MCF 10A (cell line): ENCODE measurements around the gene CA14. TPM values are rescaled to one million over a fixed set of nuclear protein-coding genes. Genes with fewer than 3 reads are reported as not detected.
A peak's percentile ranks its signal among the peaks of the same experiment; 100 is the strongest.

Experiments
- BruUV-seq: library from RNA; stranded (reverse); fragments of 400-500 nt; replicated peaks from 2 replicates; lab custom pipeline; 2021; lab: Mats Ljungman, UMichigan
- CTCF ChIA-PET: fragments of 300-600 bp; sonication (Branson Sonifier 250); formaldehyde crosslinking; extraction: SDS; loops from one replicate; lab custom pipeline; 2021; ENCODE audit warnings: antibody characterized with exemption, inconsistent platforms; lab: Yijun Ruan, JAX
- POLR2A ChIA-PET: fragments of 300-600, 350-650 bp; sonication (Branson Sonifier 250); formaldehyde crosslinking; extraction: SDS; loops from one replicate; lab custom pipeline; 2020; ENCODE audit warnings: antibody characterized with exemption, inconsistent platforms; lab: Yijun Ruan, JAX
- DNase-seq: peaks from one replicate; pipeline ENCODE4 v3.0.0-alpha.2; 2018; ENCODE audit not compliant: unreplicated experiment
- H3K27ac Mint-ChIP-seq: one replicate; pipeline ENCODE4 v1.8.0; 2022; ENCODE audit warnings: mild to moderate bottlenecking, low read depth, mixed read lengths; ENCODE audit not compliant: unreplicated experiment
- H3K27me3 Mint-ChIP-seq: one replicate; pipeline ENCODE4 v1.8.0; 2022; ENCODE audit warnings: mixed read lengths; ENCODE audit not compliant: insufficient read depth, unreplicated experiment
- H3K36me3 Mint-ChIP-seq: one replicate; pipeline ENCODE4 v1.8.0; 2022; ENCODE audit warnings: mild to moderate bottlenecking, moderate library complexity, mixed read lengths; ENCODE audit not compliant: insufficient read depth, unreplicated experiment
- H3K4me1 Mint-ChIP-seq: one replicate; pipeline ENCODE4 v1.8.0; 2022; ENCODE audit warnings: mixed read lengths; ENCODE audit not compliant: insufficient read depth, unreplicated experiment
- H3K4me3 Mint-ChIP-seq: one replicate; pipeline ENCODE4 v1.8.0; 2022; ENCODE audit warnings: mild to moderate bottlenecking, moderate library complexity, mixed read lengths; ENCODE audit not compliant: unreplicated experiment
- H3K9me3 Mint-ChIP-seq: one replicate; pipeline ENCODE4 v1.8.0; 2022; ENCODE audit warnings: mixed read lengths; ENCODE audit not compliant: unreplicated experiment
- CTCF ChIP-seq: fragments of 200-600 bp; IDR thresholded peaks from one replicate; pipeline ENCODE4 v1.8.0; 2022; ENCODE audit warnings: antibody characterized with exemption, mild to moderate bottlenecking; ENCODE audit not compliant: unreplicated experiment
- intact Hi-C: fragments of 100-400 bp; cut with micrococcal nuclease; formaldehyde crosslinking; loops from 2 replicates; pipeline ENCODE4 v1.14.1; 2022
- total RNA-seq: library from RNA; stranded (reverse); gene quantifications from 2 replicates; pipeline ENCODE4 v1.2.3, GENCODE V29; 2022

Gene CA14
- total RNA-seq, 1 experiment from 2014 or later: 0.26 TPM

GRCh38 chr1:150263549-150263948, 6.0 kb downstream of the CA14 start:
- CTCF ChIA-PET: interaction anchor here (12.7 kb wide), 1 partner anchor 16 kb away, joined by 215 read pairs; the partner anchor contains the start of gene CIART
- TF ChIP-seq CTCF: no peak
- DNase-seq: no peak
- no peak overlapping the region for H3K4me3 Mint-ChIP-seq
- POLR2A ChIA-PET: interaction anchor here (0.7 to 11.7 kb wide), 5 partner anchors 9 to 106 kb away, joined by 3 to 239 read pairs (median 6); partner anchors contain the start of genes C1orf54 and CIART
- peaks cover 50% of the 10 kb centered on the region for H3K4me1 Mint-ChIP-seq
- H3K27ac Mint-ChIP-seq: peak overlapping the region; percentile 11
- H3K27me3 Mint-ChIP-seq: no peaks in the 10 kb centered on the region
- H3K9me3 Mint-ChIP-seq: no peaks in the 10 kb centered on the region
- no TSS peak for BruUV-seq
- intact Hi-C loops: no loop called here
- H3K36me3 Mint-ChIP-seq: peaks cover 33% of the 10 kb centered on the region

- Mint-ChIP-seq H3K4me3 (peak overlapping the region; percentile 81), H3K27me3 (no peaks in the 10 kb centered on the region), H3K4me1 (peaks cover 33% of the 10 kb centered on the region), H3K27ac (peak overlapping the region; percentile 83), H3K9me3 (no peaks in the 10 kb centered on the region), H3K36me3 (peaks cover 33% of the 10 kb centered on the region)
- no peak for DNase-seq
- ChIA-PET CTCF (interaction anchor here (0.5 to 4.6 kb wide), 3 partner anchors 12 to 376 kb away, joined by 3 to 47 read pairs (median 4); partner anchors contain the start of gene CA14), POLR2A (interaction anchor here (0.6 to 6.3 kb wide), 5 partner anchors 10 to 477 kb away, joined by 3 to 111 read pairs (median 25); partner anchors contain the start of genes ANP32E, CA14, CIART and VPS45)
- BruUV-seq: TSS peak; percentile 32
- intact Hi-C loops: no loop called here
- no peak for TF ChIP-seq CTCF
Measured at GRCh38 chr1:150267896-150268295, 10.3 kb downstream of the CA14 start.

- H3K36me3 Mint-ChIP-seq: peaks cover 31% of the 10 kb centered on the region
- intact Hi-C loops: no loop called here
- BruUV-seq: no TSS peak
- H3K4me1 Mint-ChIP-seq: peaks cover 29% of the 10 kb centered on the region
- H3K27ac Mint-ChIP-seq: peak overlapping the region; percentile 83
- peak overlapping the region; percentile 81 for H3K4me3 Mint-ChIP-seq
- no peak for TF ChIP-seq CTCF
- POLR2A ChIA-PET: interaction anchor here (0.6 to 6.3 kb wide), 16 partner anchors 10 to 738 kb away, joined by 3 to 111 read pairs (median 4); partner anchors contain the start of genes ANP32E, CA14, CIART and GOLPH3L
- no peaks in the 10 kb centered on the region for H3K9me3 Mint-ChIP-seq
- no peaks in the 10 kb centered on the region for H3K27me3 Mint-ChIP-seq
- DNase-seq: peak; percentile 56
- CTCF ChIA-PET: interaction anchor here (0.5 to 4.6 kb wide), 3 partner anchors 10 to 377 kb away, joined by 4 to 47 read pairs (median 4); partner anchors contain the start of gene CA14
Measured at GRCh38 chr1:150268340-150268704, 10.7 kb downstream of the CA14 start.

- Mint-ChIP-seq H3K4me1 (peaks cover 32% of the 10 kb centered on the region), H3K27me3 (no peaks in the 10 kb centered on the region), H3K9me3 (peaks cover 5% of the 10 kb centered on the region), H3K4me3 (peak within 1 kb of the TSS; percentile 81), H3K36me3 (peaks cover 31% of the 10 kb centered on the region), H3K27ac (peak within 1 kb of the TSS; percentile 83)
- intact Hi-C loops: no loop called here
- POLR2A ChIA-PET: interaction anchor here (0.7 to 6.3 kb wide), 28 partner anchors 11 to 1131 kb away, joined by 3 to 111 read pairs (median 4); partner anchors contain the start of genes ANP32E, CA14, CIART and CTSS
- no peak for TF ChIP-seq CTCF
- CTCF ChIA-PET: interaction anchor here (1.3 to 4.6 kb wide), 4 partner anchors 9 to 13 kb away, joined by 4 to 47 read pairs (median 11); partner anchors contain the start of gene CA14
- peak; percentile 99 for DNase-seq
- no TSS peak for BruUV-seq
Measured at GRCh38 chr1:150268705-150269403, 11.3 kb downstream of the CA14 start, which contains the start of gene APH1A. Gene APH1A, minus strand, starts transcription at chr1:150269016. Its CDS starts 206 bp downstream, at chr1:150268810.
